HepG2 (cell line): Measurements from ENCODE around the gene MEIS1.

Experiments
- CBX1 ChIP-seq: IDR thresholded peaks from one replicate; pipeline ENCODE4 v1.6.1; 2016; ENCODE audit warnings: antibody characterized with exemption, low read depth
- EP300 ChIP-seq, 3 experiments: sonication (generic) in 1 of 3; formaldehyde crosslinking in 1 of 3; IDR thresholded peaks; 2 replicates each; pipeline versions ENCODE4 v1.5.1 to v1.6.1; 2011 to 2020; ENCODE audit warnings: low read depth in 2 of 3, low read length in 2 of 3, borderline replicate concordance in 1 of 3, improper control_type of control experiment in 1 of 3, mild to moderate bottlenecking in 1 of 3, missing genetic modification reagents in 1 of 3, moderate library complexity in 1 of 3
- FOXK1 ChIP-seq: sonication (generic); formaldehyde crosslinking; IDR thresholded peaks from 2 replicates; pipeline ENCODE4 v1.4.0; 2020; ENCODE audit warnings: low read depth, missing genetic modification reagents, borderline replicate concordance
- REST ChIP-seq, 2 experiments: IDR thresholded peaks; 2 replicates each; pipeline ENCODE4 v1.6.1; 2011 to 2012; ENCODE audit warnings: low read length in 2 of 2, borderline replicate concordance in 1 of 2, low read depth in 1 of 2, mild to moderate bottlenecking in 1 of 2, moderate library complexity in 1 of 2
- SP2 ChIP-seq: sonication (generic); formaldehyde crosslinking; IDR thresholded peaks from 2 replicates; pipeline ENCODE4 v1.5.1; 2020; ENCODE audit warnings: mild to moderate bottlenecking, missing genetic modification reagents
- TARDBP ChIP-seq: sonication (generic); formaldehyde crosslinking; IDR thresholded peaks from 2 replicates; pipeline ENCODE4 v1.8.0; 2022; ENCODE audit warnings: mild to moderate bottlenecking, missing genetic modification reagents
- TOPORS ChIP-seq: sonication (generic); formaldehyde crosslinking; IDR thresholded peaks from 2 replicates; pipeline ENCODE4 v1.8.0; 2023; ENCODE audit warnings: mild to moderate bottlenecking, missing genetic modification reagents
- ZNF652 ChIP-seq: IDR thresholded peaks from 2 replicates; pipeline ENCODE4 v1.6.1; 2016; ENCODE audit warnings: low read depth, borderline replicate concordance

- TF ChIP-seq CBX1, result no peak
- no peak for TF ChIP-seq SP2 (CRISPR knock-in tag)
- TF ChIP-seq REST (IDR thresholded peaks at IDR 0.05; ENCODE audit: borderline replicate concordance in 1 of 2, low read depth in 1 of 2, low read length in 2 of 2), result no peak
- no peak for TF ChIP-seq ZNF652 (CRISPR knock-in tag)
- no peak for TF ChIP-seq EP300 (IDR thresholded peaks at IDR 0.05; ENCODE audit: low read depth in 2 of 2, low read length in 2 of 2)
- TF ChIP-seq EP300 (CRISPR knock-in tag; IDR thresholded peaks at IDR 0.05; ENCODE audit: borderline replicate concordance), result no peak
- no peak for TF ChIP-seq FOXK1 (CRISPR knock-in tag)
- no peak for TF ChIP-seq TOPORS (CRISPR knock-in tag)
- no peak for TF ChIP-seq TARDBP (CRISPR knock-in tag)
Measured at GRCh38 chr2:66576311-66576560, 141.3 kb downstream of the MEIS1 start.
